ENCODE results near the gene DDIT4. TPM values are rescaled to one million over a fixed set of nuclear protein-coding genes. Genes with fewer than 3 reads are reported as not detected.
A peak's percentile ranks its signal among the peaks of the same experiment; 100 is the strongest.

The DDIT4 gene
- total and polyA plus RNA-seq, 9 of the 15 experiments (the other 6 are each of a cell fraction or from before 2014, with no cell fraction given), result 8.2 to 675 (median 159) TPM

DNA sequence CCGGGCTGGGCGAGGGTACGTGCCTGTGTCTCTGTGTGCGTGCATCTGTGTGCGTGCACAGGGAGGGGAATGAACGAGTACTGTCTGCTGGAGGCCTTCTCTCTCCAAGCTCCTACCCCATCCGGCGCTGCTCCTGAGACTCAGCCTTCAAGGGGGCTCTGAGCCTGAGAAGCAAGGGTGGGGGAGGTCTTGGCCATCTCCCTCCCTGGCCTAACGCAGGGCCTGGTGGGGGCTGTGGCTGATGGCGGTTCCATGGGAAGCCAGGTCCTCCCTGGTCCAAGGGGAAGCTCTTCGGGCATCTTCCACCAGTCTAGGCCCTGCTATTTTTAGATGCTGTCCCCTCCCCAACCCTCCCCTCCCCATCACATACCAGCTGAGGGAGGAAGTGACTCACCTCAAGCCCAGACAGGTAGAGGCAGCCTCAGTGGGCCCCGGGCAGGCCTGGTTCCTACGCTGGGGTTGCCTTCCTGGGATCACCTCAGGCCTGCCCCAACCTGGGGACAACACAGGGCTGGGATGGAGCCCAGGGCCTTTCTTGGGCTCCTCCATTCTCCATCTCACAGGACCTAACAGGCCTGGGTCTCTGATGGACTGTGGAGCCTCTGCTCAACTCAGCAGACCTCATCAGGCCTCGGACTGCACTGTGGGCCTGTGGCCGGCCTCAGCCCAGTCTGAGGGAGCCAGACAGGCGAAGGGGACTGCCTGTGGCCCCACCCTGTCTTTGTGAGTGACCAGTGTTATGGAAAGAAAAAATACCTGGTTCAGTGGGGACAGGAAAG lies 48.7 kb downstream of the DDIT4 start:
- Histone ChIP-seq H3K79me2 (ENCODE audit: control insufficient read depth, insufficient read depth, low read length) (no peaks in the 10 kb centered on the region), H3K9me3 (replicated peaks; ENCODE audit: control insufficient read depth, insufficient read depth, low read depth, low read length) (no peaks in the 10 kb centered on the region), H2AFZ (ENCODE audit: low read depth, low read length) (peak overlapping the region; percentile 58), H3K4me1 (replicated peaks in 1 of 2; ENCODE audit: control insufficient read depth in 2 of 2, insufficient read depth in 2 of 2, low read length in 2 of 2) (peaks cover 43 to 59% of the 10 kb centered on the region in 2 experiments), H3K27ac (ENCODE audit: extremely low read depth, low read depth, low read length) (peak overlapping the region; percentile 97), H3K36me3 (ENCODE audit: control insufficient read depth, insufficient read depth, low read length) (no peaks in the 10 kb centered on the region), H3K27me3 (ENCODE audit: control insufficient read depth in 2 of 2, insufficient read depth in 2 of 2, low read length in 2 of 2) (no peaks in the 10 kb centered on the region), H3K4me3 (no peak overlapping the region), H4K20me1 (replicated peaks; ENCODE audit: control insufficient read depth, insufficient read depth, low read length) (no peaks in the 10 kb centered on the region), H3K9ac (ENCODE audit: insufficient read depth in 1 of 2, low read depth in 2 of 2, low read length in 2 of 2) (peak overlapping the region; percentile 81 to 93), H3K4me2 (ENCODE audit: insufficient read depth, low read length) (peak overlapping the region; percentile 82), H3K9me1 (ENCODE audit: control insufficient read depth, insufficient read depth, low read length) (peaks cover 8% of the 10 kb centered on the region)
- DNase-seq (ENCODE audit: extremely low read depth in 1 of 4, low spot score in 3 of 4), result no peak
- WGBS (ENCODE audit: insufficient coverage, low coverage, missing lambda C conversion rate), result 79% methylated on average over 15 of the region's 16 CpGs
- ChIA-PET POLR2A (interaction anchor here (0.5 to 9.2 kb wide), 22 partner anchors 11 to 291 kb away, joined by 3 to 267 read pairs (median 8); partner anchors contain the start of genes ANAPC16, ASCC1 and DDIT4), CTCF (ENCODE audit: low intra/inter-chr PET ratio) (interaction anchor here (0.5 to 0.6 kb wide), 2 partner anchors 397 to 468 kb away, joined by 4 to 7 read pairs; no protein-coding TSS in a partner anchor)
- intact Hi-C loops (cut with micrococcal nuclease), result no loop called here
- in situ Hi-C loops (cut with MboI), result loop anchor here (5.0 kb wide), 1 partner anchor 45 kb away; no protein-coding TSS in a partner anchor
- FAIRE-seq, result no peak
- no TSS peak for BruUV-seq (replicated peaks)
- ATAC-seq, result no peak
- no peak for TF ChIP-seq SNIP1 (IDR thresholded peaks at IDR 0.05; ENCODE audit: low read depth)
- 0 out of 2 replicates have a peak, but pooled peaks have one; percentile 49 for TF ChIP-seq PURB (CRISPR knock-in tag; IDR thresholded peaks at IDR 0.05; ENCODE audit: low read depth)
- TF ChIP-seq RBBP5 (IDR thresholded peaks at IDR 0.05; ENCODE audit: borderline replicate concordance, insufficient read depth, low read length, poor library complexity, severe bottlenecking), result no peak
- TF ChIP-seq BRCA1 (IDR thresholded peaks at IDR 0.05), result no peak
- TF ChIP-seq BRCA1 (CRISPR knock-in tag; IDR thresholded peaks at IDR 0.05), result no peak
- no peak for TF ChIP-seq ZNF699 (CRISPR knock-in tag; IDR thresholded peaks at IDR 0.05; ENCODE audit: insufficient replicate concordance)
- no peak for TF ChIP-seq ZBED1 (IDR thresholded peaks at IDR 0.05)
- no peak for TF ChIP-seq YY1 (IDR thresholded peaks at IDR 0.05; ENCODE audit: borderline replicate concordance in 1 of 3, control insufficient read depth in 1 of 3, extremely low read depth in 1 of 3, insufficient read depth in 3 of 3, insufficient read length in 1 of 3, insufficient replicate concordance in 2 of 3, low read depth in 1 of 3, low read length in 2 of 3)
- TF ChIP-seq CHCHD3 (CRISPR knock-in tag; IDR thresholded peaks at IDR 0.05), result no peak
- TF ChIP-seq ZKSCAN8 (CRISPR knock-in tag; IDR thresholded peaks at IDR 0.05), result peak; percentile 43; the same call in 1 of the 2 replicates
- peak; percentile 65 for TF ChIP-seq ZNF175 (CRISPR knock-in tag; IDR thresholded peaks at IDR 0.05; ENCODE audit: low read depth)
- TF ChIP-seq, protein P1, sequence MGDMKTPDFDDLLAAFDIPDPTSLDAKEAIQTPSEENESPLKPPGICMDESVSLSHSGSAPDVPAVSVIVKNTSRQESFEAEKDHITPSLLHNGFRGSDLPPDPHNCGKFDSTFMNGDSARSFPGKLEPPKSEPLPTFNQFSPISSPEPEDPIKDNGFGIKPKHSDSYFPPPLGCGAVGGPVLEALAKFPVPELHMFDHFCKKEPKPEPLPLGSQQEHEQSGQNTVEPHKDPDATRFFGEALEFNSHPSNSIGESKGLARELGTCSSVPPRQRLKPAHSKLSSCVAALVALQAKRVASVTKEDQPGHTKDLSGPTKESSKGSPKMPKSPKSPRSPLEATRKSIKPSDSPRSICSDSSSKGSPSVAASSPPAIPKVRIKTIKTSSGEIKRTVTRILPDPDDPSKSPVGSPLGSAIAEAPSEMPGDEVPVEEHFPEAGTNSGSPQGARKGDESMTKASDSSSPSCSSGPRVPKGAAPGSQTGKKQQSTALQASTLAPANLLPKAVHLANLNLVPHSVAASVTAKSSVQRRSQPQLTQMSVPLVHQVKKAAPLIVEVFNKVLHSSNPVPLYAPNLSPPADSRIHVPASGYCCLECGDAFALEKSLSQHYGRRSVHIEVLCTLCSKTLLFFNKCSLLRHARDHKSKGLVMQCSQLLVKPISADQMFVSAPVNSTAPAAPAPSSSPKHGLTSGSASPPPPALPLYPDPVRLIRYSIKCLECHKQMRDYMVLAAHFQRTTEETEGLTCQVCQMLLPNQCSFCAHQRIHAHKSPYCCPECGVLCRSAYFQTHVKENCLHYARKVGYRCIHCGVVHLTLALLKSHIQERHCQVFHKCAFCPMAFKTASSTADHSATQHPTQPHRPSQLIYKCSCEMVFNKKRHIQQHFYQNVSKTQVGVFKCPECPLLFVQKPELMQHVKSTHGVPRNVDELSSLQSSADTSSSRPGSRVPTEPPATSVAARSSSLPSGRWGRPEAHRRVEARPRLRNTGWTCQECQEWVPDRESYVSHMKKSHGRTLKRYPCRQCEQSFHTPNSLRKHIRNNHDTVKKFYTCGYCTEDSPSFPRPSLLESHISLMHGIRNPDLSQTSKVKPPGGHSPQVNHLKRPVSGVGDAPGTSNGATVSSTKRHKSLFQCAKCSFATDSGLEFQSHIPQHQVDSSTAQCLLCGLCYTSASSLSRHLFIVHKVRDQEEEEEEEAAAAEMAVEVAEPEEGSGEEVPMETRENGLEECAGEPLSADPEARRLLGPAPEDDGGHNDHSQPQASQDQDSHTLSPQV (IDR thresholded peaks at IDR 0.05), result no peak
- no peak for TF ChIP-seq PHTF2 (CRISPR knock-in tag; IDR thresholded peaks at IDR 0.05)
- TF ChIP-seq ZFX (CRISPR knock-in tag; IDR thresholded peaks at IDR 0.05), result peak; percentile 21; the same call in 1 of the 2 replicates
- TF ChIP-seq, protein P2, sequence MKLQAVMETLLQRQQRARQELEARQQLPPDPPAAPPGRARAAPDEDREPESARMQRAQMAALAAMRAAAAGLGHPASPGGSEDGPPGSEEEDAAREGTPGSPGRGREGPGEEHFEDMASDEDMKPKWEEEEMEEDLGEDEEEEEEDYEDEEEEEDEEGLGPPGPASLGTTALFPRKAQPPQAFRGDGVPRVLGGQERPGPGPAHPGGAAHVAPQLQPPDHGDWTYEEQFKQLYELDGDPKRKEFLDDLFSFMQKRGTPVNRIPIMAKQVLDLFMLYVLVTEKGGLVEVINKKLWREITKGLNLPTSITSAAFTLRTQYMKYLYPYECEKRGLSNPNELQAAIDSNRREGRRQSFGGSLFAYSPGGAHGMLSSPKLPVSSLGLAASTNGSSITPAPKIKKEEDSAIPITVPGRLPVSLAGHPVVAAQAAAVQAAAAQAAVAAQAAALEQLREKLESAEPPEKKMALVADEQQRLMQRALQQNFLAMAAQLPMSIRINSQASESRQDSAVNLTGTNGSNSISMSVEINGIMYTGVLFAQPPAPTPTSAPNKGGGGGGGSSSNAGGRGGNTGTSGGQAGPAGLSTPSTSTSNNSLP (IDR thresholded peaks at IDR 0.05; ENCODE audit: borderline replicate concordance, low read depth, low read length), result no peak
